OCI-M2 (cell line): ENCODE results near the gene TRIM37.
A peak's percentile ranks its signal among the peaks of the same experiment; 100 is the strongest.

Experiments
- DNase-seq: peaks from one replicate; lab custom pipeline; 2025; ENCODE audit not compliant: unreplicated experiment; lab: John Stamatoyannopoulos, UW

Gene TRIM37

GRCh38 chr17:59046192-59046591 lies 60.5 kb downstream of the TRIM37 start:
- DNase-seq: no peak

DNA sequence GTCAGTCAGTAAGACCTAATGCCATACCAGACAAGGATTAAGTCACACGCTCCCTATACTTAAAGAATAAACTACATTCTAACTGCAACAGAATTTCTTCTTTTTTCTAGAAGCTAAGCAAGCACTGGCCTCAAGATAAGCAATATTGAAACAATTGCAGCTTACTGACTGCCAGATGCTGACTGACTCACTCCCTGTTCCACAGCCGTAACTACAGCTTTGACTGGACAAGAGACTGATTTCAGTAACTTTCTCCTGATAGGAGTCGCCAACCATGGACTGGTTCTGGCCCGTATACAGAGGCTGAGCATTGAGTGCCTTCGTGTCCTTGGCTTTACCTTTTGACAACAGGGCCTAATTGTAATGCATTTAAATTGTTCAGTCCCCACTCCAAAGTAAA lies 67.9 kb downstream of the TRIM37 start:
- no peak for DNase-seq

GRCh38 chr17:59037960-59038359 lies 68.7 kb downstream of the TRIM37 start:
- DNase-seq: no peak

GRCh38 chr17:59030811-59031210 lies 75.9 kb downstream of the TRIM37 start:
- no peak for DNase-seq

DNA sequence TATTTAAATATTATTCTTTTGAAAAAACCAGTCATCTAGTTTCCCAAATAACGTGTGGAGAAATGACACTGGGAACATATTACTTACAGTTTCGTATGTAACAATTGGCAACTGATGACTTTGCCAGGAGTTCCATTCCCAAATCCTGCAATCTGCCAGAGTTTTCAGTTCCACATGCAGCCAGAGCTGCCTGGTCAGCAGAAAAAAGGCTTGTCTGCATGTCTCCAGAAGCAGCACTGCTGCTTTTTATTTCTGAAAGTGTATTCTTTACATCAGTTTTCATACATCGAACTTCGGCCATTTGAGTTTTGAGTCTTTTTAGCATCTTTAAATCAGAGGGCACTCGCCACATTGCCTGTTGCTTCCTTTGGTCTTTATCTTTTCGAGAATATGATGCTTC lies 78.4 kb downstream of the TRIM37 start:
- DNase-seq: no peak

DNA sequence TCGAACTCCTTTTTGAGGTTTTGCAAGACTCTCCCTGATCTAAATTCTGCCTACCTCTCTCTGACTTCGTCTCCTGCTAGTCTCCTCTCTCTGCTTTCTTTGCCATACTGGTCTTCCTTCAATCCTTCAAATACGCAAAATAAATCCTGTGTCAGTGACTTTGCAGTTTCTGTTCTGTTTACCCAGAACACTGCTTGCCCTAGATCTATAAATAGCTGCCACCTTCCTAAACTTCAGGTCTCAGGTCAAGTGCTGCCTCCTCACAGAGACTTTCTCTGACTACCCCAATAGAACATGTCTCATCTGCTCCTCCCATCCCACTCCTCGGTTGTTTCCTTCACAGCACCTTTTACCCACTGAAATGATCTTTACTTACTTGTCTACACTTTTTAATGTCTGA lies 78.9 kb downstream of the TRIM37 start:
- no peak for DNase-seq

GRCh38 chr17:59026176-59026939 lies 80.3 kb downstream of the TRIM37 start:
- DNase-seq: no peak

GRCh38 chr17:59024916-59025315 lies 81.8 kb downstream of the TRIM37 start:
- DNase-seq: no peak

GRCh38 chr17:59018019-59018418 lies 88.7 kb downstream of the TRIM37 start:
- DNase-seq: no peak

GRCh38 chr17:59011975-59012374 lies 94.7 kb downstream of the TRIM37 start:
- DNase-seq: no peak

GRCh38 chr17:59010026-59010425 lies 96.7 kb downstream of the TRIM37 start:
- no peak for DNase-seq

GRCh38 chr17:59008737-59009136 lies 97.9 kb downstream of the TRIM37 start:
- no peak for DNase-seq

DNA sequence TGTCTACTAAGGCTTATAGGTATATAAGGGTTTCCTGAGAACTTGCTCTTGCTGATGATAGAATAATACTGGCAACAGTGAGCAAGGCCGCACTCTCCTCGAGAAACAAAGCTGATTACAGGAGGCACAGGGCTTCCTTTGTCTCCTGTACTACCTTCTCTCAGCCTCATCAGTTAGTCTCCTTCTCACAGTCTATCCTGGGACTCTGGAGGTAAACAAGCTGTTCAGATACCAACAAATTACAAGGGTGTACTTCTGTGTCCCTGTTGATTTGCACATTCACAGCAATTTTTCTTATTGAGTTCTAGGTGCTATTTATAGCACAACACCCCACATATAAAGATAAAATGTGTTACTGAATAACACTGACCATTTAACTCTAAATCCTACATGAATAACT lies 98.7 kb downstream of the TRIM37 start:
- DNase-seq: no peak

DNA sequence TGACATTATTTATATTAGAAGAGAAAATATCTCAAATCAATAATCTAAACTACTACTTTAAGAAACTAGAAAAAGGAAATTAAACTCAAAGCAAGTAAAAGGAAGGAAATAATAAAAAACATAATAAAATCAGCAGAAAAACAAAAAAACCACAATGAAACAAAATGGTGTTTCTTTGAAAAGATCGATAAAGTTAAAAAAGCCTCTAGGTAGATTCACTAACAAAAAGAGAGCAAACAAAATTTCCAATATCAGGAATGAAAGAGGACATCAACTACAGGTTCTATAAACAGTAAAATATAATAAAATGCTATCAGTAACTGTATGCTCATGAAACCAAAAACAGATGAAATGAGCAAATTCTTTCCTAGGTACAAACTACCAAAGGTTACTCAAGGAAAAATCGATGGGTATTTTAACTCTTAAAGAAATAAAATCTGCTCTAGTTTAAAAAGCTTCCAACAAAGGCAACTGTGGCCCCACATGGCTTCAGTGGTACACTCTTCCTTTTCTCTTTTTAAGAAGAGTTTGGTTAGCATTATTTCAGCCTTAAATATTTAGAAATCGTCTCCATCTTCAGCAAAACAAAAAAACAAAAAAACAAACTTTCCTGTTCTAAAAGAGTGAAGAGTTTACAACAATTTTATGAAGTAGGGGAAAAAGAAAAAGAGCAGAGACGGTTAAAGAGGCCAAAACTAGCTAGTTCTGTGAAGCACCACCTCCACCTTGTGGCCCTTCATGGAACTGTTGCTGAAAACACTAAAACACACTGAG lies 102.2 kb downstream of the TRIM37 start:
- peak; percentile 21 for DNase-seq

DNA sequence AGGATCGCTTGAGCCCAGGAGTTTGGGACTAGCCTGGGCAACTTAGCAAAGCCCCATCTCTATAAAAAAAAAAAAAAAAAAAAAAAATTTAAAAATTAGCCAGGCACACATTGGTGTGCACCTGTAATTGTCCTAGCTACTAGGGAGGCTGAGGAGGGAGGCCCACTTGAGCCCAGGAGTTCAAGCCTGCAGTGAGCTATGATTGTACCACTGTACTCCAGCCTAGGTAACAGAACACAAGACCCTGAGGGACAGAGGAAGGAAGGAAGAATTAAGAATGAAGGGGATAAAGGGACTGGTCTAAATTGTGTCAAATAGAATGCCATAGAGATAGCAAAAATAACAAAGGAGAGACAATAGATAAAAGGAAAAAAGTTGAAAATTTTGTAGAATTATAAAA lies 102.8 kb downstream of the TRIM37 start:
- no peak for DNase-seq

GRCh38 chr17:59002848-59003247 lies 103.8 kb downstream of the TRIM37 start:
- no peak for DNase-seq

DNA sequence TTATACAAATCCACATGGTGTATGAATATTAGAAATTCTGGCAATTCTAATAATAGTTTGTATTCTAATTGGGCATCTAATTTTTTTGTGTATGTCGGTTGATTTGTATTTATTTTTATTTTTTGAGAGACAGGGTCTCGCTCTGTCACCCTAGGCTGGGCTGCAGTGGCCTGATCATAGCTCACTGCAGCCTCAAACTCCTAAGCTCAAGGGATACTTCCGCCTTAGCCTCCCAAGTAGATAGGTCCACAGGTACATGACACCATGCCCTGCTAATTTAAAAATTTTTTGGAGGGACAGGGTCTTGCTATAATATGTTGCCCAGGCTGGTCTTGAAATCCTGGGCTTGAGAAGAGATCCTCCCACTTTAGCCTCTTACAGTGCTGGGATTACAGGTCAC lies 104.6 kb downstream of the TRIM37 start:
- no peak for DNase-seq

DNA sequence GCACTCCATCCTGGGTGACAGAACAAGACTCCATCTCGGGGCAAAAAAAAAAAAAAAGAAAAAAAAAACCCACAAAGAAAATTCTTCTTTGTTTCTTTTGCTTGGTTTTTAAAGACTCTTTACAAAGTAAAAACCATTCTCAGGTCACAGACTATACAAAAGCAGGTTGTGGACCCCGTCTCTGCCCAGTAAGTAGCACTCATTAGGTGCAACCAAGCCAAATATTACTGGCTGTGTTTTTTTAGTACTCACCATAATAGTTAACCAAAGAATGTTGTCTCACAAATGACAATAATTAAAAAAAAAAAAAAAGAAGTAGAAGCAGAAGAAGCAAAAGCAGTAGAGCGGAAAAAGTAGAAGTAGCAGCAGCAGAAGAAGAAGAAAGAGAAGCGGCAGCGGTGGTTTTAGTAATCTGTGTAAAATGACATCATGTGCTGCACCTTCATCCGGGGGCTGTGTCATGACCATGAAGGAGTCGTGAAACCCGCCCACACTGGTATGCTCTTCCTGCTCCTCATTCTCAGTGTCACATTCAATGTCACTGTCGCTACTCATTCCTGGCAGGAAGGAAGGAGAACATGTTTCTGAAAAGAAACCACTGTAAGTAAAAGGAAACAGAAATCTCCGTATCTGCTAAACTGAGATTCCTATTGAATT lies 105.4 kb downstream of the TRIM37 start:
- no peak for DNase-seq

DNA sequence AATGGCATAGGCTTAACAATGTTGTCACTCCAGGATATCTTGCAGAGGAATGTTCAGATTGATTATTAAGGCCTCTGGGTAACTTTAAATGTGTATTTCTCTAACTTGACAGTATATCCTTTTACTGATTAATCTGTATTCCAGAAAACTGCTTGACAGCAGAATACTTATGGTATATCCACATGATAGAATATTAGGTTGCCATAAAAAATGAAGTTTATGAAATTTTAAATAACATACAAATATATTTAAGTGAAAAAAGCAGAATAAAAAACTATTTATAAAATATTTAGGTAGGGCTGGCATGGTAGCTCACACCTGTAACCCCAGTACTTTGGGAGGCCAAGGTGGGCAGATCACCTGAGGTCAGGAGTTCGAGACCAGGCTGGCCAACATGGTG lies 106.7 kb downstream of the TRIM37 start:
- DNase-seq: no peak

GRCh38 chr17:58999500-58999899 lies 107.2 kb downstream of the TRIM37 start:
- DNase-seq: no peak

GRCh38 chr17:58998871-58999270 lies 107.8 kb downstream of the TRIM37 start:
- DNase-seq: no peak
